ENCODE measurements around the gene DCTN4. TPM values are rescaled to one million over a fixed set of nuclear protein-coding genes. Genes with fewer than 3 reads are reported as not detected.
A peak's percentile ranks its signal among the peaks of the same experiment; 100 is the strongest.

Gene DCTN4
- polyA plus RNA-seq, 2 of the 4 experiments (the other 2 are of a cell fraction): 18.7 to 38.4 TPM

DNA sequence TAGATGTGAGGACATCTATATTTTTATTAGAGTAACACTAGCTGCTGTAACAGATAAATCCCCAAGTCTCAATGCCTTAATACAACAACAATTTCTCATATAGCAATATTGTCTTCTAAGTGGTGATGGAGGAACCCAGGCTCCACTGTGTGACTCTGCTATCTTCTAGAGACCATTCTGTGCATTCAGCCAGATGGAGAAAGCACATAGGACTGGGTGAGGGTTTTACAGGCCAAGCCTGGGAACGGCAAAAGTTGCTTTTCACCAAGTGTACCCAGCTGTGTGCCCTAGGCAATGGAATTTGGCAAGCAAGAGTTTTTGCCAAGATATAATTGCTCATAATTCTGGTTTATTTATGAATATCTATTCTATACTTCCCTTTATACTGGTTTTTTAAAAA is 69.7 kb downstream of the DCTN4 start:
- POLR2A ChIA-PET: no interaction called here

DNA sequence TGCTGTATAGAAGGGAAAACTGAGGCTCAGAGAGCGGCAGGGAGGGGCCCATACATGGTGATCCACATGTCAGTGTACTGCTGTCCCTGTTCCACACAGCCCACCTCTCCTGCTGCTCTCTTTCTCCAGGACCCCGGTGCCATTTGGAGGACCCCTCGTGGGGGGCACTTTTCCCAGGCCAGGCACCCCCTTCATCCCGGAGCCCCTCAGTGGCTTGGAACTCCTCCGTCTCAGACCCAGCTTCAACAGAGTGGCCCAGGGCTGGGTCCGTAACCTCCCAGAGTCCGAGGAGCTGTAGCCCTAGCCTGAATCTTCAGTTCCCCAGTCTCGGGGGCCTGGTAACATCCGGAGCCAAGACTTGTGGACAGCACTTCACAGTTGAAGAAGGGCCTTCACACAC is 82.2 kb downstream of the DCTN4 start:
- Histone ChIP-seq H3K9me3 (no peaks in the 10 kb centered on the region), H3K4me1 (0 out of 3 replicates have a peak, but pooled peaks cover 5% of the 10 kb centered on the region), H3K4me2 (no peak overlapping the region), H3K27ac (no peak overlapping the region), H3K4me3 (no peak overlapping the region)
- 76% methylated on average over 9 of the region's 9 CpGs for WGBS (ENCODE audit: missing lambda C conversion rate)
- DNase-seq (ENCODE audit: low read depth in 1 of 2, low spot score in 1 of 2): no peak
- ATAC-seq: no peak
- ChIA-PET POLR2A (no interaction called here), CTCF (no interaction called here)
- TF ChIP-seq EP300 (IDR thresholded peaks at IDR 0.05) (no peak), MYC (IDR thresholded peaks at IDR 0.05; ENCODE audit: borderline replicate concordance, low read length) (no peak), EHF (CRISPR knock-in tag; IDR thresholded peaks at IDR 0.05) (no peak)
- TF ChIP-seq, protein P1, sequence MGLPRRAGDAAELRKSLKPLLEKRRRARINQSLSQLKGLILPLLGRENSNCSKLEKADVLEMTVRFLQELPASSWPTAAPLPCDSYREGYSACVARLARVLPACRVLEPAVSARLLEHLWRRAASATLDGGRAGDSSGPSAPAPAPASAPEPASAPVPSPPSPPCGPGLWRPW (IDR thresholded peaks at IDR 0.05): no peak
- TF ChIP-seq, protein P2, sequence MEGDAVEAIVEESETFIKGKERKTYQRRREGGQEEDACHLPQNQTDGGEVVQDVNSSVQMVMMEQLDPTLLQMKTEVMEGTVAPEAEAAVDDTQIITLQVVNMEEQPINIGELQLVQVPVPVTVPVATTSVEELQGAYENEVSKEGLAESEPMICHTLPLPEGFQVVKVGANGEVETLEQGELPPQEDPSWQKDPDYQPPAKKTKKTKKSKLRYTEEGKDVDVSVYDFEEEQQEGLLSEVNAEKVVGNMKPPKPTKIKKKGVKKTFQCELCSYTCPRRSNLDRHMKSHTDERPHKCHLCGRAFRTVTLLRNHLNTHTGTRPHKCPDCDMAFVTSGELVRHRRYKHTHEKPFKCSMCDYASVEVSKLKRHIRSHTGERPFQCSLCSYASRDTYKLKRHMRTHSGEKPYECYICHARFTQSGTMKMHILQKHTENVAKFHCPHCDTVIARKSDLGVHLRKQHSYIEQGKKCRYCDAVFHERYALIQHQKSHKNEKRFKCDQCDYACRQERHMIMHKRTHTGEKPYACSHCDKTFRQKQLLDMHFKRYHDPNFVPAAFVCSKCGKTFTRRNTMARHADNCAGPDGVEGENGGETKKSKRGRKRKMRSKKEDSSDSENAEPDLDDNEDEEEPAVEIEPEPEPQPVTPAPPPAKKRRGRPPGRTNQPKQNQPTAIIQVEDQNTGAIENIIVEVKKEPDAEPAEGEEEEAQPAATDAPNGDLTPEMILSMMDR (IDR thresholded peaks at IDR 0.05): no peak
- TF ChIP-seq, protein P3, sequence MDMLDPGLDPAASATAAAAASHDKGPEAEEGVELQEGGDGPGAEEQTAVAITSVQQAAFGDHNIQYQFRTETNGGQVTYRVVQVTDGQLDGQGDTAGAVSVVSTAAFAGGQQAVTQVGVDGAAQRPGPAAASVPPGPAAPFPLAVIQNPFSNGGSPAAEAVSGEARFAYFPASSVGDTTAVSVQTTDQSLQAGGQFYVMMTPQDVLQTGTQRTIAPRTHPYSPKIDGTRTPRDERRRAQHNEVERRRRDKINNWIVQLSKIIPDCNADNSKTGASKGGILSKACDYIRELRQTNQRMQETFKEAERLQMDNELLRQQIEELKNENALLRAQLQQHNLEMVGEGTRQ (IDR thresholded peaks at IDR 0.05): no peak
- FAIRE-seq: no peak

More for the DNA sequence above, 69.7 kb downstream of the DCTN4 start:
- no peak for DNase-seq (ENCODE audit: low read depth in 1 of 2, low spot score in 1 of 2)
- peak in 1 of 2 experiments; percentile 33; a peak in 1 of 6 replicates for ATAC-seq
- Histone ChIP-seq H3K4me2 (no peak overlapping the region), H3K9me3 (no peaks in the 10 kb centered on the region), H3K4me3 (no peak overlapping the region), H3K27ac (no peak overlapping the region), H3K4me1 (no peaks in the 10 kb centered on the region)
- TF ChIP-seq, protein P4, sequence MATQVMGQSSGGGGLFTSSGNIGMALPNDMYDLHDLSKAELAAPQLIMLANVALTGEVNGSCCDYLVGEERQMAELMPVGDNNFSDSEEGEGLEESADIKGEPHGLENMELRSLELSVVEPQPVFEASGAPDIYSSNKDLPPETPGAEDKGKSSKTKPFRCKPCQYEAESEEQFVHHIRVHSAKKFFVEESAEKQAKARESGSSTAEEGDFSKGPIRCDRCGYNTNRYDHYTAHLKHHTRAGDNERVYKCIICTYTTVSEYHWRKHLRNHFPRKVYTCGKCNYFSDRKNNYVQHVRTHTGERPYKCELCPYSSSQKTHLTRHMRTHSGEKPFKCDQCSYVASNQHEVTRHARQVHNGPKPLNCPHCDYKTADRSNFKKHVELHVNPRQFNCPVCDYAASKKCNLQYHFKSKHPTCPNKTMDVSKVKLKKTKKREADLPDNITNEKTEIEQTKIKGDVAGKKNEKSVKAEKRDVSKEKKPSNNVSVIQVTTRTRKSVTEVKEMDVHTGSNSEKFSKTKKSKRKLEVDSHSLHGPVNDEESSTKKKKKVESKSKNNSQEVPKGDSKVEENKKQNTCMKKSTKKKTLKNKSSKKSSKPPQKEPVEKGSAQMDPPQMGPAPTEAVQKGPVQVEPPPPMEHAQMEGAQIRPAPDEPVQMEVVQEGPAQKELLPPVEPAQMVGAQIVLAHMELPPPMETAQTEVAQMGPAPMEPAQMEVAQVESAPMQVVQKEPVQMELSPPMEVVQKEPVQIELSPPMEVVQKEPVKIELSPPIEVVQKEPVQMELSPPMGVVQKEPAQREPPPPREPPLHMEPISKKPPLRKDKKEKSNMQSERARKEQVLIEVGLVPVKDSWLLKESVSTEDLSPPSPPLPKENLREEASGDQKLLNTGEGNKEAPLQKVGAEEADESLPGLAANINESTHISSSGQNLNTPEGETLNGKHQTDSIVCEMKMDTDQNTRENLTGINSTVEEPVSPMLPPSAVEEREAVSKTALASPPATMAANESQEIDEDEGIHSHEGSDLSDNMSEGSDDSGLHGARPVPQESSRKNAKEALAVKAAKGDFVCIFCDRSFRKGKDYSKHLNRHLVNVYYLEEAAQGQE (IDR thresholded peaks at IDR 0.05): no peak
- no peak for TF ChIP-seq HOXB5 (CRISPR knock-in tag; IDR thresholded peaks at IDR 0.05)
- FAIRE-seq: no peak
- CTCF ChIA-PET: interaction anchor here (1.8 to 5.3 kb wide), 3 partner anchors 10 to 128 kb away, joined by 5 to 27 read pairs (median 11); partner anchors contain the start of gene RBM22
- 88% methylated on average over 1 of the region's 1 CpG for WGBS (ENCODE audit: missing lambda C conversion rate)

DNA sequence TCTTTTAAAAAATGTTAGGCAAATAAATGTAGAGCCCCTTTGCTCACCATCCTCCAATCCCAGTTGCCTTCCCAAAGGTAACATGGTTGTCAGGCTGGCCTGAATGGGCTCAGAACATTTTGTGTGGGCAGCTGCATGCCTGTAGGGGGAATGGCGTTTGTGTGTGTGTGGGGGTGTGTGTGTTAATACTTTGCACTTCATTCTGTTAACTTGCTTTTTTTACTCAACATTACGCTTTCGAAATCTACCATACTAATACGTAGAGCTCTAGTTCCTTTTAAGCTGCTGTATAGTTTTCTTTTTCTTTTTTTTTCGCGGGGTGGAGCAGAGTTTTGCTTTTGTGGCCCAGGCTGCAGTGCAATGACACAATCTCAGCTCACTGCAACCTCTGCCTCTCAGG is 83.7 kb downstream of the DCTN4 start:
- no peak for DNase-seq (ENCODE audit: low read depth in 1 of 2, low spot score in 1 of 2)
- Histone ChIP-seq H3K4me2 (no peak overlapping the region), H3K4me3 (no peak overlapping the region), H3K4me1 (0 out of 3 replicates have a peak, but pooled peaks cover 5% of the 10 kb centered on the region), H3K9me3 (no peaks in the 10 kb centered on the region), H3K27ac (no peak overlapping the region)
- FAIRE-seq: no peak
- ChIA-PET POLR2A (no interaction called here), CTCF (interaction anchor here (1.0 to 6.6 kb wide), 4 partner anchors 18 to 210 kb away, joined by 3 to 30 read pairs (median 3); partner anchors contain the start of gene RBM22)
- 88% methylated on average over 6 of the region's 6 CpGs for WGBS (ENCODE audit: missing lambda C conversion rate)
- ATAC-seq: no peak
- TF ChIP-seq CHD4 (IDR thresholded peaks at IDR 0.05; ENCODE audit: borderline replicate concordance) (no peak), HDAC2 (IDR thresholded peaks at IDR 0.05) (no peak), JUN (IDR thresholded peaks at IDR 0.05) (no peak), HOXB5 (CRISPR knock-in tag; IDR thresholded peaks at IDR 0.05) (no peak), JUNB (IDR thresholded peaks at IDR 0.05) (no peak), EHMT2 (IDR thresholded peaks at IDR 0.05; ENCODE audit: low read depth) (no peak), SMC3 (IDR thresholded peaks at IDR 0.05) (no peak), RCOR1 (IDR thresholded peaks at IDR 0.05; ENCODE audit: low read depth, low read length) (no peak), RNF2 (IDR thresholded peaks at IDR 0.05; ENCODE audit: borderline replicate concordance, low read depth) (no peak), MYC (IDR thresholded peaks at IDR 0.05; ENCODE audit: borderline replicate concordance, low read length) (no peak), PHF8 (IDR thresholded peaks at IDR 0.05; ENCODE audit: borderline replicate concordance, low read depth) (no peak)
- TF ChIP-seq, protein P5, sequence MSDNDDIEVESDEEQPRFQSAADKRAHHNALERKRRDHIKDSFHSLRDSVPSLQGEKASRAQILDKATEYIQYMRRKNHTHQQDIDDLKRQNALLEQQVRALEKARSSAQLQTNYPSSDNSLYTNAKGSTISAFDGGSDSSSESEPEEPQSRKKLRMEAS (IDR thresholded peaks at IDR 0.05): no peak
- TF ChIP-seq, protein P6, sequence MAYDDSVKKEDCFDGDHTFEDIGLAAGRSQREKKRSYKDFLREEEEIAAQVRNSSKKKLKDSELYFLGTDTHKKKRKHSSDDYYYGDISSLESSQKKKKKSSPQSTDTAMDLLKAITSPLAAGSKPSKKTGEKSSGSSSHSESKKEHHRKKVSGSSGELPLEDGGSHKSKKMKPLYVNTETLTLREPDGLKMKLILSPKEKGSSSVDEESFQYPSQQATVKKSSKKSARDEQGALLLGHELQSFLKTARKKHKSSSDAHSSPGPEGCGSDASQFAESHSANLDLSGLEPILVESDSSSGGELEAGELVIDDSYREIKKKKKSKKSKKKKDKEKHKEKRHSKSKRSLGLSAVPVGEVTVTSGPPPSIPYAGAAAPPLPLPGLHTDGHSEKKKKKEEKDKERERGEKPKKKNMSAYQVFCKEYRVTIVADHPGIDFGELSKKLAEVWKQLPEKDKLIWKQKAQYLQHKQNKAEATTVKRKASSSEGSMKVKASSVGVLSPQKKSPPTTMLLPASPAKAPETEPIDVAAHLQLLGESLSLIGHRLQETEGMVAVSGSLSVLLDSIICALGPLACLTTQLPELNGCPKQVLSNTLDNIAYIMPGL (CRISPR knock-in tag; IDR thresholded peaks at IDR 0.05; ENCODE audit: borderline replicate concordance): no peak
- TF ChIP-seq, protein P1 (IDR thresholded peaks at IDR 0.05): no peak
- TF ChIP-seq, protein P3 (IDR thresholded peaks at IDR 0.05): no peak
